Measurements from ENCODE around the gene ANO3. TPM values are rescaled to one million over a fixed set of nuclear protein-coding genes. Genes with fewer than 3 reads are reported as not detected.
"Not testable (repeated sequence)": the region's sequence is repeated elsewhere in the genome, so short reads cannot be mapped to it uniquely, and the experiment has no call there.

ANO3 gene
- total RNA-seq, 1 experiment from 2014 or later = not detected

DNA sequence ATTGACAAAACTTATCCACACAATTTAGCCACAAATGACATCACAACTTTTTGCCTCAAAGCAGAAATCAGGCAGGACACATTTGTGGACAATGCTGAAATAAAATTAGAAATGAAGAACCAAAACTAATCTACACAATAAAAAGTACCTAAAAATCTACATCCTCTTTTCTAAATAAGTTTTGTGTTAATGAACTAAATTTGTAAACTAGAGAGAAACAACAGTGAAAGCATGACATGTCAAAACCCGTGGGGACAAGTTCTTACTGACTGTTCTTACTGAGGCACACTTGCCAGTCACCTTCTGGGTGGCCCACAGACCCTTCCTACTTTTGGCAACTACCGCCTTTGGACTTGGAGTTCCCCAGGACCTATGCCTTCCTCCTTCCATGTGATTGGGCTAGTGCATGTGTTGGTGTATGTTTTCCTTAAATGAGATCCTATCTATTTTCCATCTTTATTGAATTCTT is 300.8 kb downstream of the ANO3 start:
- Histone ChIP-seq H3K79me2 (ENCODE audit: low read length) (no peaks in the 10 kb centered on the region), H3K9me3 (ENCODE audit: low read length) (no peaks in the 10 kb centered on the region), H3K9me2 (replicated peaks; ENCODE audit: insufficient read depth, low read length) (no peaks in the 10 kb centered on the region), H3K9ac (ENCODE audit: low read length) (no peak overlapping the region), H4K20me1 (ENCODE audit: insufficient read depth, low read depth, low read length) (no peaks in the 10 kb centered on the region), H3K4me1 (ENCODE audit: low read length) (no peaks in the 10 kb centered on the region), H2AFZ (ENCODE audit: low read length) (no peak overlapping the region), H3K27me3 (ENCODE audit: low read length) (no peaks in the 10 kb centered on the region), H3K4me3 (ENCODE audit: low read length) (no peak overlapping the region), H3K27ac (ENCODE audit: low read length) (no peak overlapping the region), H3K4me2 (ENCODE audit: low read depth, low read length, poor library complexity, severe bottlenecking) (no peak overlapping the region), H3K36me3 (ENCODE audit: insufficient read depth, low read length) (no peaks in the 10 kb centered on the region)
- DNase-seq = no peak

GRCh38 chr11:26643314-26643713 is 311.4 kb downstream of the ANO3 start:
- not testable (repeated sequence) for H3K4me1 ChIP-seq (ENCODE audit: low read length); DNase-seq; H3K9me2 ChIP-seq (replicated peaks; ENCODE audit: insufficient read depth, low read length); H4K20me1 ChIP-seq (ENCODE audit: insufficient read depth, low read depth, low read length); H3K9ac ChIP-seq (ENCODE audit: low read length); H3K79me2 ChIP-seq (ENCODE audit: low read length); H3K4me2 ChIP-seq (ENCODE audit: low read depth, low read length, poor library complexity, severe bottlenecking); H2AFZ ChIP-seq (ENCODE audit: low read length); H3K4me3 ChIP-seq (ENCODE audit: low read length); H3K9me3 ChIP-seq (ENCODE audit: low read length); H3K27ac ChIP-seq (ENCODE audit: low read length); H3K36me3 ChIP-seq (ENCODE audit: insufficient read depth, low read length); H3K27me3 ChIP-seq (ENCODE audit: low read length)

DNA sequence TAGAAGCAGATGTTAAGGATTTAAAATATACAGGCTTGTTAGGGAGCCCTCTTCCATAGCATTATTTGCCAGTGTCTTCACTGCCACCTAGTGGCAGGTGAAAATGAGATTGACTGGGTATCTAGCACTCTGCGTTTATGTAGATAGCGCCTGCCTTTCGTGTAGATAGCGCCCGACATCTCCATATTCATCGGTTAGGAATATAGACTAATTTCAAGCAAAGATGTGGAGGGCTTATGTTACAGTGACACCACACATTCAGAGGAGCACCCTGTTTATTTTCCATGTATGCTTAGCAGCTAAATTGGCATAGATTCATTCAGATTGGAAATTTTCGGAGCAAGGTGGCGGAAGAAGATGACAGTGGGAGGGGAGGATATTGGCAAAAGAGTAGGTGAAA is 318.0 kb downstream of the ANO3 start:
- Histone ChIP-seq H3K27me3 (ENCODE audit: low read length) (no peaks in the 10 kb centered on the region), H2AFZ (ENCODE audit: low read length) (no peak overlapping the region), H3K36me3 (ENCODE audit: insufficient read depth, low read length) (no peaks in the 10 kb centered on the region), H3K4me2 (ENCODE audit: low read depth, low read length, poor library complexity, severe bottlenecking) (no peak overlapping the region), H3K27ac (ENCODE audit: low read length) (no peak overlapping the region), H3K4me3 (ENCODE audit: low read length) (no peak overlapping the region), H4K20me1 (ENCODE audit: insufficient read depth, low read depth, low read length) (no peaks in the 10 kb centered on the region), H3K9ac (ENCODE audit: low read length) (no peak overlapping the region), H3K9me3 (ENCODE audit: low read length) (no peaks in the 10 kb centered on the region), H3K79me2 (ENCODE audit: low read length) (no peaks in the 10 kb centered on the region), H3K4me1 (ENCODE audit: low read length) (no peaks in the 10 kb centered on the region), H3K9me2 (replicated peaks; ENCODE audit: insufficient read depth, low read length) (no peaks in the 10 kb centered on the region)
- peak; percentile 85 for DNase-seq

DNA sequence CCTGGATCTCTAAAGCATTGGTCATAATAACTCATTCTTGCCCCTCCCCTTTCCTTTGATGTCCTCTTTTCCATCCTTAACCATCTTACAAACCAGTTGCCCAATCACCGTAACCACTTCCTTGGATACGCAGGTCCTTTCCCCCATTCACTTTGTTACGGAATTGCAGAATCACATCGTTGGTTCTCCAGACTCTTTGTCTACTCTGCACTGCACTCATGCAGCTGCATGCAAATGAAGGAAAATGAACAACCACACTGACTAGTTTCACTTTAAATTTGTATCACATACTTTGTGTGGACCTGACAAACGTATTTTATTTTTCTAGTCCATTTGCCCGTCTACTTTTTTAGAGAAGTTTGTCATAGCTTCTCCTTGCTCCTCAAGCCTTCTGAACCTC is 320.0 kb downstream of the ANO3 start:
- Histone ChIP-seq H3K9ac (ENCODE audit: low read length) (no peak overlapping the region), H4K20me1 (ENCODE audit: insufficient read depth, low read depth, low read length) (no peaks in the 10 kb centered on the region), H3K27ac (ENCODE audit: low read length) (no peak overlapping the region), H3K4me3 (ENCODE audit: low read length) (no peak overlapping the region), H3K4me1 (ENCODE audit: low read length) (no peaks in the 10 kb centered on the region), H3K9me3 (ENCODE audit: low read length) (no peaks in the 10 kb centered on the region), H3K9me2 (replicated peaks; ENCODE audit: insufficient read depth, low read length) (no peaks in the 10 kb centered on the region), H3K4me2 (ENCODE audit: low read depth, low read length, poor library complexity, severe bottlenecking) (no peak overlapping the region), H3K27me3 (ENCODE audit: low read length) (no peaks in the 10 kb centered on the region), H2AFZ (ENCODE audit: low read length) (no peak overlapping the region), H3K36me3 (ENCODE audit: insufficient read depth, low read length) (no peaks in the 10 kb centered on the region), H3K79me2 (ENCODE audit: low read length) (no peaks in the 10 kb centered on the region)
- DNase-seq = no peak

GRCh38 chr11:26655287-26655686 is 323.4 kb downstream of the ANO3 start:
- no peak overlapping the region for H3K9ac ChIP-seq (ENCODE audit: low read length)
- H2AFZ ChIP-seq (ENCODE audit: low read length) = no peak overlapping the region
- no peak overlapping the region for H3K4me3 ChIP-seq (ENCODE audit: low read length)
- H3K36me3 ChIP-seq (ENCODE audit: insufficient read depth, low read length) = no peaks in the 10 kb centered on the region
- no peaks in the 10 kb centered on the region for H3K4me1 ChIP-seq (ENCODE audit: low read length)
- H3K9me3 ChIP-seq (ENCODE audit: low read length) = no peaks in the 10 kb centered on the region
- no peaks in the 10 kb centered on the region for H3K79me2 ChIP-seq (ENCODE audit: low read length)
- no peak for DNase-seq
- no peak overlapping the region for H3K27ac ChIP-seq (ENCODE audit: low read length)
- no peak overlapping the region for H3K4me2 ChIP-seq (ENCODE audit: low read depth, low read length, poor library complexity, severe bottlenecking)
- no peaks in the 10 kb centered on the region for H4K20me1 ChIP-seq (ENCODE audit: insufficient read depth, low read depth, low read length)
- no peaks in the 10 kb centered on the region for H3K27me3 ChIP-seq (ENCODE audit: low read length)
- no peaks in the 10 kb centered on the region for H3K9me2 ChIP-seq (replicated peaks; ENCODE audit: insufficient read depth, low read length)

- Histone ChIP-seq H3K4me2 (ENCODE audit: low read depth, low read length, poor library complexity, severe bottlenecking) (no peak overlapping the region), H2AFZ (ENCODE audit: low read length) (no peak overlapping the region), H4K20me1 (ENCODE audit: insufficient read depth, low read depth, low read length) (no peaks in the 10 kb centered on the region), H3K27ac (ENCODE audit: low read length) (no peak overlapping the region), H3K4me1 (ENCODE audit: low read length) (no peaks in the 10 kb centered on the region), H3K27me3 (ENCODE audit: low read length) (no peaks in the 10 kb centered on the region), H3K9me2 (replicated peaks; ENCODE audit: insufficient read depth, low read length) (no peaks in the 10 kb centered on the region), H3K79me2 (ENCODE audit: low read length) (no peaks in the 10 kb centered on the region), H3K4me3 (ENCODE audit: low read length) (no peak overlapping the region), H3K9me3 (ENCODE audit: low read length) (no peaks in the 10 kb centered on the region), H3K9ac (ENCODE audit: low read length) (no peak overlapping the region), H3K36me3 (ENCODE audit: insufficient read depth, low read length) (no peaks in the 10 kb centered on the region)
- no peak for DNase-seq
These were observed 331.0 kb downstream of the ANO3 start for GRCh38 chr11:26662916-26663315.

DNA sequence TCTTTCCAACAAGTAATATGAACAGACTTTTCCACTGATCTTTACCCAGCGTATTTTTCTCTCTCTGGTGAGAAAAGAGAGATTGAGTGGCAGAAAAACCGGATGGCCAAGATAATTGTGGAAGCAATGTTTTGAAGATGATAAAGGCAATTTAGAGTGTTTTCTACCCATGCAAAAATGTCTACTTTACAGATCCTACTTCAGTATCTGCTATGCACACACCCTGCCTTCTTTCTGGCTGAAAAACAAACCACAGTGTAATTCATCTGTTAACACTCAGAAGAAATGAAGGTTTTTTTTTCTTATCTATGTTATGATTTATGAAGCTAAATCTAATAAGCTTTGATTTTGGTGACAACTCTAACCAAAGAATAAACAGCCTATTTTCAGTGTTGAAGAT is 333.1 kb downstream of the ANO3 start:
- Histone ChIP-seq H3K9ac (ENCODE audit: low read length) (no peak overlapping the region), H3K4me1 (ENCODE audit: low read length) (no peaks in the 10 kb centered on the region), H3K79me2 (ENCODE audit: low read length) (no peaks in the 10 kb centered on the region), H3K27ac (ENCODE audit: low read length) (no peak overlapping the region), H3K9me3 (ENCODE audit: low read length) (no peaks in the 10 kb centered on the region), H3K4me2 (ENCODE audit: low read depth, low read length, poor library complexity, severe bottlenecking) (no peak overlapping the region), H2AFZ (ENCODE audit: low read length) (no peak overlapping the region), H3K36me3 (ENCODE audit: insufficient read depth, low read length) (no peaks in the 10 kb centered on the region), H3K4me3 (ENCODE audit: low read length) (no peak overlapping the region), H3K27me3 (ENCODE audit: low read length) (no peaks in the 10 kb centered on the region), H4K20me1 (ENCODE audit: insufficient read depth, low read depth, low read length) (no peaks in the 10 kb centered on the region), H3K9me2 (replicated peaks; ENCODE audit: insufficient read depth, low read length) (no peaks in the 10 kb centered on the region)
- no peak for DNase-seq

DNA sequence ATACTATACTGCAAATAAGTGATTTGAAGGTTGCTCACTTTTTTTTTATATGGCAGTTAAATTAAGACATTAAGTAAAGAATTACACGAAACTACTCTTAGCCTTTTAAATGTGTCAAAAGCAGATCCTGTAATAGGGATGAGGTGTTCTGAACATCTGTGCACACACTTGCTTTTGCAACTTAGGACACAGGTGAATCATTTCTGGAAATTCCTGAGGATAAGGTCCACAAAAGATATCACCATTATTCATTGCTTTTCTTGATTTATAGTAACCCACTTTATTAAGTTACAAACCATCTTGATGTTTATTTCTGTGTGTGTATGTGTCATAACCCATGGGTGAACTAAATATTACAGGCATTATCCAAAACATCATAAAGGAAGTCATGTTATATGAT is 334.0 kb downstream of the ANO3 start:
- Histone ChIP-seq H3K4me3 (ENCODE audit: low read length) (no peak overlapping the region), H3K27me3 (ENCODE audit: low read length) (no peaks in the 10 kb centered on the region), H4K20me1 (ENCODE audit: insufficient read depth, low read depth, low read length) (no peaks in the 10 kb centered on the region), H3K79me2 (ENCODE audit: low read length) (no peaks in the 10 kb centered on the region), H2AFZ (ENCODE audit: low read length) (no peak overlapping the region), H3K27ac (ENCODE audit: low read length) (no peak overlapping the region), H3K9me2 (replicated peaks; ENCODE audit: insufficient read depth, low read length) (no peaks in the 10 kb centered on the region), H3K4me1 (ENCODE audit: low read length) (no peaks in the 10 kb centered on the region), H3K4me2 (ENCODE audit: low read depth, low read length, poor library complexity, severe bottlenecking) (no peak overlapping the region), H3K9ac (ENCODE audit: low read length) (no peak overlapping the region), H3K36me3 (ENCODE audit: insufficient read depth, low read length) (no peaks in the 10 kb centered on the region), H3K9me3 (ENCODE audit: low read length) (no peaks in the 10 kb centered on the region)
- no peak for DNase-seq

Measured in Karpas-422 (cell line).